ENCODE results near the gene SERPINB4.

The SERPINB4 gene

DNA sequence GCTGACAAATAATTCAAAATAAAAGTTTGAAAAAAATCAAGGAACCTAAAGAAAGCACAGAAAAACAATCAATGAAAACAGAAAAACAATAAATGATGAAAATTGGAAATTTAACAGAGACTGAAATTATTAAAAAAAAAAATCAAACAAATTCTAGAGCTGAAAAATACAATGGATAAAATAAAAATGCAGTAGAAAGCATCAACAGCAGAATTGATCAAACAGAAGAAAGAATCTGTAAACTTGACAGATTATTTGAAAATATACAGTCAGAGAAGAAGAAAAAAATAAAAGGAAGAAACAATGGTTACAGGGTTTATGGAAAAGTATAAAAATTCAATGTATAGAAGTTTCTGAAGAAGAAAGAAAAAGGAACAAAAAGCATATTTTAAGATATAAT, 16.2 kb downstream of the SERPINB4 start:
- no peak for DNase-seq (ENCODE audit: low spot score)

DNA sequence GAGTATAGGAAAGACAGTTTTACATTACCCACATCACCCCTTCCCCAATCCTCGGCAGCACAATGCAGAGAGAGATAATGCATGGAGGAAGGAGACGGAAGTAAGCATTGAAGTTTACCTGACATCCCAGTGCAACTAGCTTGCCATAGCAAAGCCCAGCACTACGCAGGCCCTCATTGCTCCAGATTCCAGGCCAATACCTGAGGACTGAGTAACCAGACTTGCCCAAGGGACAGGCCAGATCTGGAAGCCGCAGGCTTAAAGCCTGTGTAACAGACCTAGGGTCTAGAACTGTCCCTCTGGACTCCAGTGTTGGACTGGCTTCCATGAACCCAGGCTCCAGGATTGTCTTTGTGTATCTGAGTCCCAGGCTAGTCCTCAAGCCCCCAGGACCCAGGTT, 17.6 kb downstream of the SERPINB4 start:
- no peak for DNase-seq (ENCODE audit: low spot score)

DNA sequence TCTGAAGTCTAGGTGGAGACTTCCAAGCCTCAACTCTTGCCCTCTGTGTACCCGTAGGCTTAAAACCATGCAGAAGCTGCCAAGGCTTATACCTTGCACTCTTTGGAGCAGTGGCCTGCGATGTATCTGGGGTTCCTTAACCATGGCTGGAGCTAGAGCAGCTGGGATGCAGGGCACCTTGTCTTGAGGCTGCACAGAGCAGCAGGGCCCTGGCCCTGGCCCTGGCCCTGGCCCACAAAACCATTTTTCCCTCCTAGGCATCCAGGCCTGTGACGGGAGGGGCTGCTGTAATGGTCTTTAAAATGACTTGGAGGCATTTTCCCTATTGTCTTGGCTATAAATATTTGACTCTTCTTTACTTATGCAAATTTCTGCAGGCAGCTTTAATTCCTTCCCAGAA, 19.2 kb downstream of the SERPINB4 start:
- no peak for DNase-seq (ENCODE audit: low spot score)

DNA sequence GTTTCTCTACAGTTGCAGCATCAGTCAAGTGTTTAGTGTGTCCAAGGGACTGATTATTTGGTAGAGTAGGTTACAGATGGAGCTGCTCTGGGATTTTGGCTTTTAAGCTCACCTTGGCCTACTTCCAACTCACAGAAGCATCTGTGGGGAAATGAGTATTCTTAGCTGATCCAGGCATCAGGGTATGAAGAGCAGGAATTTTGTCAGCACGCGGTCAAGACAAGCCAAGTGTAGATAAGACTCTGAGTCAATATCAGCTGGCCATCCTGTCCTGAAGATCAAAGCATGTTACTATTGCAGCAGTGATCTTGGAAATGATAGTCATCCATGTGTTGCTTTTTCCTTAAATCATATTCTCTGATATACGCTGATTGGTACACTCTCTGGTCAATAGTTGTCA, 24.4 kb downstream of the SERPINB4 start:
- DNase-seq (ENCODE audit: low spot score) = no peak

DNA sequence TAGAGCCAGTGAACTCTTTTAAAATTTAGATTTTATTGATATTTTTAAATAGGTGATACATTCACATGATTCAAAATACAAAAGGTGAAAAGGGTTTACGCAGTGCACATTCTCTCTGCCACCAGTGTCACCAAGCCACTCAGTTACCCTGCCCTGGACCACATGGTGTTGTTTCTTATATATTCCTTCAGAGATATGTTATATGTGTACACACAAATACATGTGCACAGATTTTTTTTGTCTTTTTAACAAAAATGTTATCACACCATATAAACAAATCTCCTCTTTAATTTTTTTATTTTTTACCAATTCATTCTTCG, 26.2 kb downstream of the SERPINB4 start:
- no peak for DNase-seq (ENCODE audit: low spot score)

DNA sequence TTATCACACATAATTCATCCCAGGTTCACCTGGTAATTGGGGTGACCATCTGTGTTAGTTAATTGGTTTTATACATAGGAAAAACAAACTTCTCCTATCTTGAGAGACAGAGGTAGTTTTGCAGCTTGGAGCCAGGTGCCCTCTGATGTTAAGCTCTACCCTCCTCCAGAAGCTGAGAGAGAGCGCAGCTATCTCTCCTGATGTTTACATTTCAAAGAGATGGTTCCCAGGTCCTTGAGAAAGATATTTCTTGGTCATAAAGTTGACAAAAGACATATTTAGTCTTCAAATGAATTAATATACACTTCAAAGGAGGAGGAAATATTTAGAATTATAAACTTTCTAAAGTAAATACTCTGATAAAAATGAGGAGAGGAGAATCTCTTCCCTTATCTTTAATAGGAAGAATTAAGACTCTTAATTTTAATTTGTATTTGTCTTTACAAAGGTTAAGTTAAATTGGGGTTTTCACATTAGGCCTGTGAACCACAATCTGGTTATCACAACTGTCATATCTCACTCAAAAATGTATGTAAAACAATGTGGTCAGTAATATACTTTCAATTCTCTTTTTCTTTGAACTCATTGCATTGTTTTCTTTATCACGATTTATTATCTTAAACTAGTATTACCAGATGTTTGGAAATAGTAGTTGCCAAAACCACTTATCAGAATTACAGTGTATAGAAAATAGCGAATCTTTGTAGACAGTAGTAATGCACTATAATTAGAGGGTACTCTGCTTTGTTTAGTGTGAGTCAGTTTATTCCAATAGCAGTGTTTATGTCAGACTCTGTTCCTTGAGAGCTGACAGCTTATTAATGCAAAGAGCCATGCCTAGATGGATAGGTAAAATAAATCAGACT, 26.8 kb downstream of the SERPINB4 start:
- no peak for DNase-seq (ENCODE audit: low spot score)

DNA sequence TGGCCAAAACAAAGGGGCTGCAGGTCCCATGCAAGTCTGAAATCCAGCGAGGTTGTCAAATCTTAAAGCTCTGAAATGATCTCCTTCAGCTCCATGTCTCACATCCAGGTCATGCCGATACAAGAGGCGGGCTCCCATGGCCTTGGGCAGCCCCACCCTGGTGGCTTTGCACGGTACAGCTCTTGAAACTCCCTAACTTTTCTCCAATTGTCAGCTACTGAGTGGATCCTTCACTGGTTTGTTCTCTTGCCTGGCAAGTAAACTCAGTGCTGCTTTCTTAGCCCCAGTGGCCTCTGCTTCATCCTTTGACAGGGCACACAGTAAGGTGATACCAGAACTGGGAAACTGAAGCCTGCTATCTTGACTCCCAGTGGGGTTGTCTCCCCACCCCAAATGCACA, 30.6 kb downstream of the SERPINB4 start:
- DNase-seq (ENCODE audit: low spot score) = no peak

DNA sequence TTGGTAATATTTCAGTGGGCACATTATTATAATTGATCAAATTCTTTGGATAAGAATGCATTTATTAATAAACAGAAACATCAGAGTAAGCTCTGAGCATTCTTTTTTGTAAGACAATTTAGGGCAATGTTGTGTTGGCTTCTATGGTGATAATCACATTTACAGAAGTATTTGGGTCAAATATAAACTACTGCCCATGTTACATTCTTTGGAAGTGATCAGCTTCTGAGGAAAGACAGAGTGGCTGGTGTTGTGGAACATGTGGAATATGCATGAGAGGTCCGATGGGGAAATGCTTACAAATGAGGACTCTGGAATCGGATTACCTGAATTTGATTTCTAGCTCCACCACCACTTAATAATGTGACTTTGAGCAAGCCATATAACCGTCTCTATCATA, 37.5 kb downstream of the SERPINB4 start:
- no peak for DNase-seq (ENCODE audit: low spot score)

DNA sequence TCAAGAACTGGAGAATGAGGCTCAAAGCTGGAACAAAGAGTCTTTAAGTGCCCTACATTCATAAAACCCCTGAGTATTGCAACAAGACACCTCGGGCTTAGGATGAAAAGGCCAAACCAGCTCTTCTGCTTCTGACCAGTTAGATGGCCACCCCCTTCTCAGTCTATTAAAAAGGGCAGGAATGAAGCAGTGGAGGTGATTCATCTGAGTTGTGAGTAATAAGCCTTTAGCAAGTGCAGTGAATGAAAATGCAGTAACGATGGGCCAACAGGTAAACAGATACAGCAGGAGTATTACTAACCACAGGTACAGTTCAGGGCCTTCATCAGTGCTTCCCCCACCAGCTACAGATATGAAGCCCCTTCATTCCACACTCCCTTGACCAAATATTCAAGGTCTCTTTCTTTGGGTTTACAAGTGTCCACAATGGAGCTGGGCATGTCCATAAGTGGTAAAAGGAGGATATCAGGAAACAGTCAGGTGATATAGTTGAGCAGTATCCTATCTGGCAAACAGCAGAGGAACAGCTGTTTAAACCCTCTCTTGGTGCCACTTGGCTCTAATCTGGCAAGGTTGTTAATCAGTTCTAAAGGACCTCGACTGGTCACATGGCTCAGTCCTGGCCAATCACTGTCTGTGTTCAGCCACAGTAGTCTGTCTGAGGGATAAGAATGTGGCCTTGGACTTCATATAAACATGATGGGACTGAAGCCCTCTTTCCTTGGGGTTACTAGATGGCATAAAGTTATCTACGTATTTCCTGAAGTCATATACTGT, 39.1 kb downstream of the SERPINB4 start:
- no peak for DNase-seq (ENCODE audit: low spot score)

DNA sequence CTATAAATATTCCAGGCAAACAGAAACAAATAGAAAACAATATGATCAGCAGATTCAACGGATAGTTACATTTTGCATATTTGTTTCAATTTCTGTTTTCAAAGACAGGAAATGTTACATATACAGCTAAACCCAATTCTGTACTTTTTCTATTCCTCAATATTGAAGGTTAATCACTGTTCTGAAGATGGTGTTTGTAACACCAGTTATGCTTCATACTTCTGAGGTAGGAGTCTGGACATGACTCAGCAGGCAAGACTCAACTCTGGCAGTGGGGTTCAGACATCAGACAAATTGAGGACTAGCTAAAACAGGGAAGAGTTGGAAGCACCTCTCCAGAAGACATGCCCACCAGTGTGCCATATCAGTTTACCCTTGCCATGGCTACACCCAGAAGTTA, 40.3 kb downstream of the SERPINB4 start:
- DNase-seq (ENCODE audit: low spot score) = no peak

DNA sequence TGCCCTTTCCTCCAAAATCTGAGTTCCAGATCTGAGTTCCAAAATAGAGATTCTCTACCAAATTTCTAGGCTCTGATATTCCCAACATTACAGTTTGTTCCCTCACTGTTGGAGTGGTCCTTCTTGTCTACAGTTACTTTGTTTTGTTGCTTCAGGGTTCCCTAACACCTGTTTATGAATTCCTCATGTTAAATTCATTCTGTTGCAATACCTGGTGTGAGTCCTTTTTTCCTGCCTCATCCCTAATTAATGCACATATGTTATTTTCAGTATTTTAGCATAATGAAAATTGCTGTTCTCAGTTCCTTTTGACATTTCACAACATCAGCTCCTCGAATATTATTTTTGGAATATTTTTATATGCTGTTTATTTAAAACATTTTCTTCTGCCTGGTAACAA, 40.7 kb downstream of the SERPINB4 start:
- no peak for DNase-seq (ENCODE audit: low spot score)

DNA sequence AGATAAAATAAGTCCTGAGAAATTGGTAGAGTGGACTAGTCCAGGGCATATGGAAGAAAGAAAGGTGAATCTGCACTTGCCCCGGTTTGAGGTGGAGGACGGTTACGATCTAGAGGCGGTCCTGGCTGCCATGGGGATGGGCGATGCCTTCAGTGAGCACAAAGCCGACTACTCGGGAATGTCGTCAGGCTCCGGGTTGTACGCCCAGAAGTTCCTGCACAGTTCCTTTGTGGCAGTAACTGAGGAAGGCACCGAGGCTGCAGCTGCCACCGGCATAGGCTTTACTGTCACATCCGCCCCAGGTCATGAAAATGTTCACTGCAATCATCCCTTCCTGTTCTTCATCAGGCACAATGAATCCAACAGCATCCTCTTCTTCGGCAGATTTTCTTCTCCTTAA, 47.1 kb downstream of the SERPINB4 start:
- no peak for DNase-seq (ENCODE audit: low spot score)

DNA sequence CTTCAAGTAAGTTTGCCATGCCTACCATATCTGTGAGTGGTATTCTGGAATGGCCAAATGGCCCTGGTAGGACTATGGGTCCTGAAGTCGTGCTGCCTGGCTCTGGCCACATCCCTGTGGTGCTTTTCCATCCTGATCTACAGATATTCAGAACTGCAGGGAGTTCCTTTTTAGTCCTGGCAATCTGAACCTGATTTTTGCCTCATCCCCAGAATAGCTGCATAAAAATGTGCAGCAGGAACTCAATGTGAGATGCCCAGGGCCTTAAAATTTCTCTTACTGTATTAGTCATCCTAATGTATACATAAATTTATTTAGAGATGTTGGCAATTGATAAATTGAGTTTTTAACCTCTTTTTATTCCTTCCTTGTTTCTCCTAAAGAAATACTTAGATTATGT, 51.6 kb downstream of the SERPINB4 start:
- no peak for DNase-seq (ENCODE audit: low spot score)

DNA sequence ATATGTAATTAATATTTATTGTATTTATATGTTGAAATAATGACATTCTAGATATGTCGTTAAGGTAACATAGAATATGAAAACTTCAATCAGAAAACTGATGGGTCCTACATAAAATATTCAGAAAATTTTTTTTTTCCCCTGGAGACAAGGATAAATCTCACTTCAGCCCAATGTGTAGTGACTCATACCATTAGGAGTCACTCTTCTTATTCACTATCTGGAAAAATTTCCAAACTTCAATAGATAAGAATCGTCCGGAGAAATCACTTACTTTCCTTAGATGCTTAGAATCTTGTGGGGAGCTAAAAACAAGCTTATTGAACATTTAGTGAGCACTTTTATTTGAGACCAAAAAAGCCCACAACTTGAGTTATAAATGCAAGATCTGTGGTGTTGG, 52.3 kb downstream of the SERPINB4 start:
- no peak for DNase-seq (ENCODE audit: low spot score)

DNA sequence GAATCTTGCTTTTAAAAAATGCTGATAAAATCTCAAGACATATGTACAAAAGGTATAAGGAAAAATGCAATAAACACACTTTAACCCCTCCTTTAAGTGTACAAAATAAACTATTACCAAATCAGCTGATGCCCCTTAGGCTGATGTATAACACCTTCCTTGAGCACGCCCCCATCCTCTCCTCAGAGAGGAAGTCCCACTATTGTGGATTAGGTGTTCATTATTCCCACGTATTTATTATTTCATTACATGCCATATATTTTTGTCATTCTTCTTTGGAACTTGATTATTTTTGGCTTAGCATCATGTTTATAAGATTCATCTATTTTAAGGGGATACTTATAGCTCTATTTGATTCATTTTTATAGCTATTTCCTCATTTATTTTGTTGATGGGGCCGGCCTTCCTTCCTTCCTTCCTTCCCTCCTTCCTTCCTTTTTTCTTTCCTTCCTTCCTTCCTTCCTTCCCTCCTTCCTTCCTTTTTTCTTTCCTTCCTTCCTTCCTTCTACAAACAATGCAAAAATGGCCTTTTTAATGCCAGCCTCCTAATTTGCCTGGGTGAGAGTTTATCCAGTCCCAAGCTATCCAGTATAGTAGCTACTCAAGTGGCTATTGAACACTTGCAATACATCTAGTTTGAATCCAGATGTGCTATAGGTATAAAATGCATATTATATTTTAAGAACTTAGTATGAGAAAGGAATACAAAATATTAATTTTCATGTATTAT, 52.9 kb downstream of the SERPINB4 start:
- DNase-seq (ENCODE audit: low spot score) = no peak

DNA sequence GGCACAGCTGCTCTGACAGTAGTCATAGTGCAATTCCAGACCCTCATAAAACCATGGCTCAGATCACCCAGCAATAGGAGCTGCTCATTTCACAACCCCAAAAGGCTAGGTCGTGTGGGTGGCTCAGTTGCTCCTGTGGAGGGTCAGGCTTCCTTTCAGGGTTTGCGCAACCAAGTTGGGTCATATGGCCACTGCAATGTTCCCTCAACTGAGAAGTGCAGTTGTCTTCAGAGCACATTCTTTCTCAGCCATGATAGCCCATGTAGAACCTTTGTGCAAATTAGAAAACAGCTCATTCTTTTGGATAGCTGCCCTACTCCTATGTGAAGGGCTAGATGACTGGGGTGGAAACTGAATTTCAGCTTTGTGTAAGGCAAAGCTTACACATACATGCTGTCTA, 53.7 kb downstream of the SERPINB4 start:
- DNase-seq (ENCODE audit: low spot score) = no peak

DNA sequence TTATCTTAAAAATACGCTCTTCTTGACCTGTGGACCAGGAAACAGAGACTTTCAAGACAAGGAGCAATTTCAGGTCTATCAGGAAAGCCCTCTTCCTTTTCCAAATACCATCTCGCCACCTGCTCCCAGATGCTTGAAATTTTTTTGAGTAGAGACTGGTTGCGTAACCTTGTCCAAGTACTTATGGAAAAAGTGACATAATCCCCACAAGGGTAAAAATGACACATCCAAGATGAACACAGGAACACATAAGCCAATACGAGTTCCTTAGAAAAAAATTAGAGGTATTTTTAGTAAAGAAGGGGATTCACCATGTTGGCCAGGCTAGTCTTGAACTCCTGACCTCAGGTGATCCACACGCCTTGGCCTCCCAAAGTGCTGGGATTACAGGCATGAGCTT, 55.1 kb downstream of the SERPINB4 start:
- no peak for DNase-seq (ENCODE audit: low spot score)

Measured in SW480 (cell line).